Peyer's patch (tissue), 4 donors: ENCODE results near the gene LRG1.

ENCODE experiments used
- POLR2A ChIP-seq, 2 donors: fragments of 450-650 bp; IDR thresholded peaks; one replicate each; pipeline ENCODE4 v1.5.1; 2017; ENCODE audit warnings: antibody characterized with exemption in 2 of 2, mild to moderate bottlenecking in 2 of 2, moderate library complexity in 2 of 2
- TF ChIP-seq, protein P1 (sequence below), 6 experiments: fragments of 450-650 bp in 4 of 6; fragments of 200-600 bp in 2 of 6; sonication (generic) in 1 of 6; IDR thresholded peaks; one replicate each; pipeline ENCODE4 v1.5.1; 2017 to 2019; ENCODE audit warnings: antibody characterized with exemption in 6 of 6, mild to moderate bottlenecking in 3 of 6, moderate library complexity in 1 of 6

DNA sequence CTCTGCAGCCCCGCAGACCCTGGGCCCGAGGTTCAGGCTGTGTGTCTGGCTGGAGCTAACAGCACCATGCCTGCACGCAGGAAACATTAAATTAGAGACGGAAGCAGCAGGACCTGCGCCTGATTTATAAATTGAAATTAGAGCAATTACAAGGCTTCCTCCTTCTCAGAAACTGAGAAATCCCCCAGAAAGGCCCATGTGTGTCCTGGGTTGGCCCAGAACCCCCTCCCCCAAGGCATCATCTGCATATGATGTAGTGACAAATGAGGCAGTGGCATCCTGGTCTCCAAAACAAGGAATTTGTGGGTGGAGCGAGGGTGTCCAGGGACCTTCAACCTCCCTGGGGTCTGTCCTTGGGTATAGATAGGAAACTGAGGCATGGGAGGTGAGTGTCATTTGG, 46.9 kb upstream of the LRG1 start:
- TF ChIP-seq, protein P1, sequence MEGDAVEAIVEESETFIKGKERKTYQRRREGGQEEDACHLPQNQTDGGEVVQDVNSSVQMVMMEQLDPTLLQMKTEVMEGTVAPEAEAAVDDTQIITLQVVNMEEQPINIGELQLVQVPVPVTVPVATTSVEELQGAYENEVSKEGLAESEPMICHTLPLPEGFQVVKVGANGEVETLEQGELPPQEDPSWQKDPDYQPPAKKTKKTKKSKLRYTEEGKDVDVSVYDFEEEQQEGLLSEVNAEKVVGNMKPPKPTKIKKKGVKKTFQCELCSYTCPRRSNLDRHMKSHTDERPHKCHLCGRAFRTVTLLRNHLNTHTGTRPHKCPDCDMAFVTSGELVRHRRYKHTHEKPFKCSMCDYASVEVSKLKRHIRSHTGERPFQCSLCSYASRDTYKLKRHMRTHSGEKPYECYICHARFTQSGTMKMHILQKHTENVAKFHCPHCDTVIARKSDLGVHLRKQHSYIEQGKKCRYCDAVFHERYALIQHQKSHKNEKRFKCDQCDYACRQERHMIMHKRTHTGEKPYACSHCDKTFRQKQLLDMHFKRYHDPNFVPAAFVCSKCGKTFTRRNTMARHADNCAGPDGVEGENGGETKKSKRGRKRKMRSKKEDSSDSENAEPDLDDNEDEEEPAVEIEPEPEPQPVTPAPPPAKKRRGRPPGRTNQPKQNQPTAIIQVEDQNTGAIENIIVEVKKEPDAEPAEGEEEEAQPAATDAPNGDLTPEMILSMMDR (IDR thresholded peaks at IDR 0.05): no peak
- TF ChIP-seq POLR2A (IDR thresholded peaks at IDR 0.05): no peak
